Measurements from ENCODE around the gene MPP2.
"Not testable (repeated sequence)": the region's sequence is repeated elsewhere in the genome, so short reads cannot be mapped to it uniquely, and the experiment has no call there.

MPP2 gene

DNA sequence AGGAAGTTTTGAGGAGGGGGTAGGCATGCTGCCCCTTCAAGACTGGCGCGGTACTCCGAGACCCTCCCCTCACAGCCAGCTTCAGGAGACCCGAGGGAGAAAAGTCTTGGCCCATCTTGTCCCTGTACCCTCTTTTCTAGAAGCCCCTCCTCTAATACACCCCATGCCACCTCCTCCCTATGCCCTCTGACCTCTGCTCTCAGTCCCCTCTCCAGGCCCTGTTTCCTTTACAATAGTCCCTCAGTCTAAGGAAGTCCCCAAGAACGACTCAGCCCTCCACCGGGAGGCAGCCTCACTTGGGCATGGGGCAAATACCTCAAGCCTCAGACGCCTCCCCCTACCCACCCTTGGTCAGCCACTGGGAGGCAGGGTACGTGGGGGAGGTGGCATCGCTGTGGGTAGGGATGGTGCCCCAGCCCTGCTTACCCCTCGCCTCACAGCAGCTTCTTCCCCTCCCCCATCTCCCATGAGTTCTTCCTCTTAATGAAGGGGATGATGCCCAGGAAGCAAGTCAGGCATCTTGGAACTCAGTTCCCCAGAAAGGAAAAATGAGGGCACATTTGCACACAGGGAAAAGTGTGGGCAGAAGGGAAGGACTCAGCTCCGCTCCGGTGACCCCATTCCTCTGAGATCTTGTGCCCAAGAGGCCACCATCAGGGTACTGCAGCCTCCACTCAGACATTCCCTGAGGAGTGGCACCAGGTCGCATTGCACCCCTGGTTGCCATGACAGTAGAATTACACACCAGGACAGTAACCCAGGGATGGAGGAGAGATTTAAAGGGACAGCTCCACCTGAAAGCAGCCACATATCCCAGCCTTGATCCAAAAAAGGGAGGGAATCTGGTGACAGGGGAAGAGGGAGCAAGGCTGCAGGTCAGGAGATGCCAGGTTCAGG lies 6.2 kb downstream of the MPP2 start:
- no peak for DNase-seq

DNA sequence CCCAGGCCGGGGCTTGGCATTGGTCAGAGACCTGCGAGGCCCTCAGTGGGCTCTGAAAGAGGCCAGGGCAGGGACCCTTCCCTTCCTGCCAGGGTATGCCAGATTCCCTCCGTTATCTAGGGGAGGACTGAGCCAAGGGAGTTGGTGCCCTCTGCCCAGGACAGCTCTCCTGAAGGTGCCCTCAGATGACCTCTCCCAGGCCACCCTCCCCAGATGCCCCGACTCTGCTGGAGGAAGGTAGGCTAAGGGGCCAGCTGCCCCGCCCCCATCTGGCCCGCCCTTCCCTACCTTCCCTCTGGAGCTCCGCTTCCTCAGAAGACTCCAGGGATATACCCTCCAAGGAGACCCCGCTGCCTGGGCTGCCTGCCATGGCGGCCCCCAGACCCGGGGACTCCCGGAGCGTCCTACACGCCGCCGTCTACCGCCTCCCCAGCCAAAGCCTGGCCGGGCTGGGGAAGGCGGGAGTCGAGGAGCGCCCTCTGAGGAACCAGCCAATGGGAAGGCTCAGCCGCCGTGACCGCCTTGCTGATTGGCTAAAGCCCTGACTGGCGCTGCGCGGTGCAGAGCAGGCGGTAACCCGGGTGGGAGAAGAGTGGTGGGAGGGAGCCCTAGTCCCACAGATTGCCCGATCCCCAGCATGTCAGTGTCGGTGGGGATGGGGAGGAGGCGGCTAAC lies 7.0 kb downstream of the MPP2 start:
- peak; percentile 88 for DNase-seq

DNA sequence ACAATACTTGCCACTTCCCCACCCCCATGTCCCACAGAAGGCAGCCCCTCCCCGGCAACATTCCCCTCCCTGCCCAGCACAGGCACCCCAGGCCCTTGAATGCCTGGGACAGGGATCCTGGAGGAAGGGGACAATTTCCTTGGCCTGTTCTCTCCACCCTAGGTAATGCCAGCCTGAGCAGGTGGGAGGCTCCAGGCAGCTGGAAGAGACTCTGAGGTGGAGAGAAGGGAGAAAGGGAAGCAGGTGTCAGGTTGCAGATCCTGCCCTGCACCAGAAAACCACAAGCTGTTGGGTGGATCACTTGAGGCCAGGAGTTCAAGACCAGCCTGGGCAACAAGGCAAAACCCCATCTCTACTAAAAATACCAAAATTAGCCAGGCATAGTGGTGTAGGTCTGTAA lies 8.9 kb downstream of the MPP2 start:
- DNase-seq, result no peak

DNA sequence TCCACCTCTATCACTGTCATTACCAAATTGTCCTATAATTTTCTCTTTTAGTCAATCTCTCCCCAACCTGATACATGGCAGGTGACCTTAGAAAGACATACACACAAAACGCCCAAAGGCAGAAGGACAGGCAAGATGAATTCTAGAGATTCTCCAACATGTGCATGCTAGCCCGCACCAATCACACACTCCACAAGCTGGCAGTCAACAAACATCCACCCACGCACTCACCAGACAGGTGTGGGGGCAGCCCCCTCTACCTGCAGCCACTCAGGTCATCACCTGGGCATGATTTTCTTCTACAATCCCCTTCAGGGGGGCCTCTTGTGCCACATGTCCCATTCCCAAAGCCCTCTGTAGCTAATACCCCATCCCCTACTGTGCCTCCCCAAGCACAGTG lies 9.5 kb downstream of the MPP2 start:
- no peak for DNase-seq

GRCh38 chr17:43894494-43894893 lies 12.8 kb downstream of the MPP2 start:
- DNase-seq, result not testable (repeated sequence)

- no peak for DNase-seq
These were observed 14.7 kb downstream of the MPP2 start for GRCh38 chr17:43892647-43892952.

GRCh38 chr17:43891851-43892646 lies 15.3 kb downstream of the MPP2 start:
- DNase-seq, result peak; percentile 15

DNA sequence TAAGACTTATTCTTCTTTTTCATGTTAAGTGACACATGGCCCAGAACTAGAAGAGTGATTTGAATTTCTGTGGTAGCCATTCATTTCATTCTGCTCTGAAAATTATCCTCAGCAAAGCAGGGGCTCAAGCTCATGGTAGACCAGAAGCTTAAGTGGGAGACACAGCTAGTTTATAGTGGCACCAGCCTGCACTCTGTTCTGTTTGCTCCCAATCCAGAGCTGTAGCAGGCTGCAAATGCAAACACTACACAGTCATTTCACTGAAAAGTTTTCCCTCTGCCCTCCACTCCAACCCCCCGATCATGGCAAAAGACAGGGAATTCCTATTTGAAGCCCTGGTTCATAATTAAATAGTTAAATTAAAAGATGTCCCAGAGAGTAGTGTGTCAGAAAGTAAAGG lies 17.1 kb downstream of the MPP2 start:
- no peak for DNase-seq

DNA sequence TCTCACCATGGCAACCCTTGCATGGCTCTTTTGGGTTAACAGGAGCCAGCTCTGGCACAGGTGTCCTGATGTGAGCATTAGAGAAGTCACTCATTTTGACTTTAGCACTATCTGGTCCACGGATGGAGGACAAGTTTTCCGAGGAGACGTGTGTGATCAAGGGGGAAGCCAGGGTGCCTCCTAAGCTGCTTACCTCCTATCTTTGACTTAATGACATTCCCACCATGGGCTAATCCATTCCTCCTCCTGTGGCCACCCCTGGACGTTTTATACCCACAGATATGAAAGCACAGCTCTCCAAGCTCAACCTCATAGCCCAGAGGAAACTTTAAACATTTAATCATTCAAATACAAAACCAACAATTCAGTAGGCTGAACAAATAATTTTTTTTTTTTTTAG lies 18.8 kb downstream of the MPP2 start:
- no peak for DNase-seq

DNA sequence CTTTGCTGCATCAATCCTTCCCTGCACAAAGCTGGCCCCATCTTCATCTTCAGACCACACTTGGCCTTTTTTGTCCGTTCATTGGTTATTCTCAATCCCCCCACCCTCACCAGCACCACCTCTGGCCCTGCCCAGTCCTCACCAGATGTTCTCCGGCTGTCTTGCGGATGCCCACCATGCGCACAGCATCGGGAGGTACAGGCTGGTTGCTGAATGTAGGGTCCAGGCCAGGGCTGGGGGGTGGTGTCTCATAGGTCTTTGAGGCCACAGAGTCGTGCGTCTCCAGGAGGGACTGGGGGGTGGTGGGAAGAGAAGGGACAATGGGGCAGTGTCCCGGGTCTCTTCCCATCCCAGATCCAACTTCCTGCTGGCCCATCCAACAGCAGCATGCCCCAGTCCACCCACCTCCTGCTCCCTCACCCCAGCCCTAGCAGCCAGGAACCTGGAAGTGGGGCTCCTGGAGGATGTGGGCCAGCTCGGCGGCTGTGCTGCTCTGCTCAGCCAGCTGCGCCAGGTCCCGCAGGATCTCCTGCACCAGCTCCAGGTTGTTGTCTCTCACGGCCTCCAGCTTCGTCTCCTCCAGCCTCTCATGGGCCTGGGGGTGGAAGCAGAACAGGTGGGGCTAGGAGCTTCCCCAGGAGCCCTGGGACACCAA lies 24.4 kb downstream of the MPP2 start:
- no peak for DNase-seq

DNA sequence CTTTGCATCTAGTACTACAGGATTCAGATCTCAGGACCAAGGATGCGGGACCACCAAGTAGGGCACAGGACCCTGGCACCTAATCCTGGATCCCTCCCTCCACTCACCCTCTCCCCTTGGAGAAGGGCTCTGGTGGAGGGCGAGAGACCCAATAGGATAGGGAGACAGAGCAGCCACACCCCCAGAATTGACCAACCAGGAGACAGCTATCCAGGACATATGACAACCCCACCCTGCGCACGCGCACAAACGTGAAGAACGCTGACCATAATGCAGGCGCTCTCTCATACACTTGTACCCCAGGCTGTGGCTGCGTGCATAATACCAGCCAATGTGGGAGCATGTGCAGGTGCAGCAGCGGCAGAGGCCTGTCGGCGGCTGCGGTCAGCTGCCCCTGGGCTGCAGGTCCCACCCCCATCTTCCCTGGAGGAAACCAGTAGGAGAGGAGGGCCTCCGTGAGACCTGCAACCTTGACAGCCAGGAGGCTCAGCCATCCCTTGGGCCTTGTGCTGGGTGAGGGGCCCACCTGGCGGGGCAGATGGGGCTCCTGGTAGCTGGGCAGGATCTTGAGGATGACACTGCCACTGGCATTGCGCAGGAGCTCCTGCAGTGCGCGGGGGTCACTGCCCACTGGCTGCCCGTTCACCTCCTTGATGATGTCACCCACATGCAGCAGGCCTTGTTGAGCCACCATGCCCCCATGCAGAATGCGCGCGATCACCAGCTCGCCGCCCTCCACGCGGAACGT lies 25.4 kb downstream of the MPP2 start:
- no peak for DNase-seq

DNA sequence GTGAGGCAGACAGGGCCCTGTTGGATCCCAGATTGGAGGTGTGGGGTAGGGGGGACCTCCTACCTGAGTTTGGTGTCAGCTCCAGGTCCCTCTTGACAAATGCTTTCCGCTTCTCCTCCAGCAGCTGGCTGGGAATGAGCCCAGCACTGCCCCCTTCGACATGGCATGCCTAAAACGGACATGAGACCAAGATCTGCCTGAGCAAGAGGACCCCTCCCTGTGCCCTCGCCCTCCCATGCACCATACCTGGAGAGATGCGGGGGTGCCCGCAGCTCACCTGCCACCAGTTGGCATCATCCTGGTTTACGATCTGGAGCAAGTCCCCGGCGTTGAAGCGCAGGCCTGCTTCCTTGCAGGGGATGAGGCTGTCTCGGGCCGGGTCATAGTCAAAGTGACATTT lies 26.2 kb downstream of the MPP2 start:
- no peak for DNase-seq

DNA sequence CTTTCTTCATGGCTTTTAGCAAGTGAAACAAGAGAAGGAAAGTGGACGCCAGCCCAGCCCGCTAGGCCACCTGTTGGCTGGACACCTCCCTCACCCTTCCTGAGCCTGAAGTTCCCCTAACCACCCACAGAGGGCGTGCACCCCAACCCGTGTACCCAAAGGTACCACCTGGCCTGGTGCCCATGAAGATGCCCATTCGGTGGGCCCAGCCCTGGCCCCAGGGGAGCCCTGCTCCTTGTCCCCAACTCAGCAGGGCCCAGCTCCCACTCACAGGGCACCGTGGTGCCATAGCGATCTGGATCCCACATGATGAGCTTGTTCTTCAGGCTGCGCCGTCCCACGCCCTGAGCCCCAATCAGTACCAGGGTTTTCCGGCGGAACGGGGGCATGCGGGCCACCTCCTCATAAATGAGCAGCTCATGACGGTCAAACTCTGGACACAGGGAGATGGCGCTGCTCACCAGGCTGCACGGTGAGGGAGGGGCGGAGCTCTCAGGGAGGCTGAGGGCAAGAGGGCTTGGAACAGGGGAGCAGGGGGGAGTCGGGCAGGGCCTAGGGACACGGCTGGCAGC lies 26.8 kb downstream of the MPP2 start:
- peak; percentile 36 for DNase-seq

DNA sequence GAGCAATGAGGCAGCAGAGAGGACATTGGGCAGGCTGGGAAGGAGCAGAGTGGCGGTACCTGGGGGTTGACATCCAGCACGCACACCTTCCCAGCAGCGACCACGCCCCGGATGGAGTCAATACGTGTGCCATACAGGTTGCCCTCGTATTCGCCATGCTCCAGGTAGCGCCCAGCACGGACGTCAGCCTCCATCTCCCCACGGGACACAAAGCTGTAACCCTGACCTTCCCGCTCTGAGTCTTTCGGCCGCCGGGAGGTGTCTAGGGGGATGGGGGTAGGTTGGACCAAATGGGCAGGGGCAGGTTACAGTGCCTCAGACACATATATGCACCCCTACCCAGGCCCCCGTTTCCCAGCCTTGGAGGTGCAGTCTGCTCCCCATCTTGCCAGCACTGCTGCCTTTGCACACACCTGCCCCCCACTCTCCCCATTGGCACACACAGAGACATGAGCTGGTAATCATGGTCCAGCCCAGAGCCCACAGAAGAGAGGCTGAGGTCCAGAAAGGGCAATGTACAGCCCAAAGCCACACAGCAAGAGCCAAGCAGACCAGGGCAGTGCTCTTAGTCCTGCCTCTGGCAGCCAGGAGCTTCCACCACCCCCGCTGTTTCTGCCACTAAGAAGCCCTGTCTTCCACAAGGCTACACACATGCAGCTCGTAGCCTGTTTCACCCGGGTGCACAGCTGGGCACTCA lies 27.5 kb downstream of the MPP2 start:
- no peak for DNase-seq

DNA sequence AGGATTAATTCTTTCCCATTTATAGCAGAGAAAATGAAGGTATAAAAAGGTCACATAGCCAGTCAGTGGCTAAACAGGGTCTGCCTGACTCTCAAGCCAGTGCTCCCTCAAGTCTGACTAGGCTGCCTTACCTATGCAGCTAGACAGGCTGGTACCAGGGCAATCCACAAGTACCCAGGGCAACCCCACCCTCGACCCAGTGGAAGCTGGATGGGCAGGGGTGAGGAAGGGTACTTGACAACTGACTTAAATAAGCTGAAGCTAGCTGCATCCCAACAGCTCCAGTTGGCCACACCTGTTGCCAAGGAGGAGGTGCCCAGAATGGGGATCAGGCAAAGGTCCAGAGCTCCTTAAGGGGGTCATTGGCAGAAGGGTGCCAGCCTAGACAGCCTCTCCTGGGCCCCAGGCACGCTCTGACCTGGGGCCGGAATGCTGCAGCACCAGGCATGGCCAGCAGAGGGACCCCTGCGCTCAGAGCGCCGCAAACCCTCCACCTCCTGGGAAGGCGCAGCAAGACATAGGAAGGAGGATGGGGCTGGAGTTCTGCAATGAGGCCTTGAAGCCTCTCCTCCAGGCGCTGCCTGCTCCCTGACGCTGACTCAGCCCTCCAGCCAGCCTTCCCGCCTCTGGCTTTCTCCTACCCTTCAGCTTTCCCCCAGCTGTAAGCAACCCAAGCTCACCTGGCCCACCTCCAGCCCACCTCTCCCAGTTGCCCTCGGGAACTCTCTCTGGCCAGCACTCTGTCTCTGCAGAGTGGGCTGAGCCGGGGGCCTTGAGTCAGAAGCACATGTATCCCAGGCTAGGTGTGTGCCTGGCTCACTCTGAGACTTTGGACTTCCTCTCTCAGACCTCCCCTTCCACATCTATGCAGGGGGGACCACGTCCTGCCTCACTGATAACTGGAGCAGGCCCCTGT lies 28.8 kb downstream of the MPP2 start:
- peak; percentile 44 for DNase-seq

DNA sequence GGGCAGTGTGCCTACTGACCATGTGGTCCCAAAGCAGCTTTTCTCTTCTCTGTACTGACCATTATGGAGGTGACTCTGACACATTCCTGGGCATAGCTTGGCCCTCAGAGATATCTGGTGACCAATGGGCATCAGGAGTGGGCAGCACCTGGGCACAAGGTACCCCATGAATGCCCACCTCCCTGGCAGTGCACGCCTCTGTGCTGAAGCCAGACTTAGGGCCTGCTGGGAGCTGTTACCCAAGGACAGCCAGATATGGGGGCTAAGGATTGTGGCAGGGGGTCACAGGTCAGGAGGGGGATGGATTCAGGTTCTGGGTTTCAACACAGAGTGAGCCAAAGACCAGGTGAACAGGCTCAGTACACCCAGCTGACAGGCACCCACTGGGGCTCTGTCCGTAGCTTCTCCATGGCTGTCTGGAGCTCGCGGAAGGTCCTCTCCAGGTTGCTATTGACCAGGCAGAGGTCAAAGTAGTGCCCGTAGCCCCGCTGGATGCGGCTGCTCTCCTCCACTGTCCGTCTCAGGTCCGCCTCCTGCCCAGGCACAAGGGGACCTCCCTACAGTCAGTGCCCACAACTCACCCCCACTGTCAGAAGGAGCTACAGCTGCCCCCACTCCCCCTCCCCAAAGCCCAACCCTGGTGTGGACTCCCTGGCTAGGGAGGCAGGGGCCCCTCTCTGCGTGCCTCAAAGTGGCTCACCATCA lies 29.7 kb downstream of the MPP2 start:
- DNase-seq, result no peak

GRCh38 chr17:43877031-43877430 lies 30.3 kb downstream of the MPP2 start:
- DNase-seq, result no peak

DNA sequence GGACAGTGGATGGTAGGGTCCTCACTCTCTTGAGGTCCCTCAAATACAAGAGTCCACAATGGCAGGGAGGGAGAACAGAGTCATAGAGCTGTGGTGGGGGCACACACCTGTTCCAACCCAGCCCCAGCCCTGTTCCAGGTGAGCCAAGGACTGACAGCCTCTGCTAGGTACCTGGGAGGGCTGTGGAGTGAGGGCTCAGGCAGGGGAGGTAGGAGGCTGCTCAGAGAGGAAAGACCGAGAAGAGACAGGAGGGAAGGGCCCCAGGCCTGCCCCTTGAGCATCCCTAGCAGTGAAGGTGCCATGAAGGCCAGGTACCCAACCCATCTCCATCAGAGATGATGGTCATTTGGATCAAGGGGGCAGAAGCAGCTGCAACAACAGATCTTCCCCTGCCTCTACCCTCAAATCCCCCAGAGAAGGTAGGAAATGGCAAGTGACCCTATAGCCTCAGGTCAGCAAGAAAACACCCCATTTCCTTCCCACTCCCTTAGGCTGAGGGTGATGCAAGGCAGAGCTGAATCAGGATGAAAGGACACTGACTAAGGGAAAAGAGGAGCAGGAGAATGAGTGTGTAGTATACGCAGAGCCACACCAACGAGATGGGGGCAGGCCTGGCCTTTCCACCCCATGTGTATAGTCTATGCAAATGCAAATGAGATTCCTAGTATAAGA lies 31.7 kb downstream of the MPP2 start:
- no peak for DNase-seq

DNA sequence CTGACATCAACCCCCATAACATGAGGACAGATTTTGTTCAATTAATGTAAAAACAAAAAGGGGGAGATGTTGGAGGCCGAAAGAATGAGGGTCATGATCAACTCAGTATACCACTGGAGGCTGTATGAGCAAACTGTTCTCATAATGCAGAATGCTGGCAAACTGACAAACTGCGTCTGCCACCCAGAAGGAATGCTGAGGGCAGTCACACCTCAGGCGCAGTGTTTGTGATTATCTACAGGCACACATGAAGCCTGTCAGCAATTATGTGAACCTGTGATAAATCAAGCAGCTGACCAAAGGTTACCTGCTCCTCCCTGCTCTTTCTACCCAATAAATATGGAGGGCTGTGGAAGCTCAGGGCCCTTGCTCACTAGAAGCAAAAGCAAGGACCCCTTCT lies 33.0 kb downstream of the MPP2 start:
- no peak for DNase-seq
